NB4 (cell line): ENCODE results near the gene RBMS3.

Experiments used
- CTCF ChIP-seq: IDR thresholded peaks from one replicate; pipeline ENCODE4 v1.5.1; 2012; ENCODE audit warnings: low read depth, low read length
- MAX ChIP-seq: IDR thresholded peaks from 2 replicates; pipeline ENCODE4 v1.6.1; 2011; ENCODE audit warnings: low read depth, low read length
- MYC ChIP-seq: IDR thresholded peaks from 2 replicates; pipeline ENCODE4 v1.6.1; 2011; ENCODE audit warnings: low read depth, low read length
- POLR2A ChIP-seq: IDR thresholded peaks from 2 replicates; pipeline ENCODE4 v1.6.1; 2011; ENCODE audit warnings: mild to moderate bottlenecking; ENCODE audit not compliant: insufficient read length; ENCODE audit errors: extremely low read depth

GRCh38 chr3:29531644-29532043, 250.8 kb downstream of the RBMS3 start:
- TF ChIP-seq MAX (no peak), CTCF (no peak), POLR2A (no peak), MYC (no peak)
